ENCODE measurements around the gene SLX4IP. TPM values are rescaled to one million over a fixed set of nuclear protein-coding genes. Genes with fewer than 3 reads are reported as not detected.

Gene SLX4IP
- total RNA-seq, 2 donors from 2014 or later = 1.8 to 3.3 TPM

DNA sequence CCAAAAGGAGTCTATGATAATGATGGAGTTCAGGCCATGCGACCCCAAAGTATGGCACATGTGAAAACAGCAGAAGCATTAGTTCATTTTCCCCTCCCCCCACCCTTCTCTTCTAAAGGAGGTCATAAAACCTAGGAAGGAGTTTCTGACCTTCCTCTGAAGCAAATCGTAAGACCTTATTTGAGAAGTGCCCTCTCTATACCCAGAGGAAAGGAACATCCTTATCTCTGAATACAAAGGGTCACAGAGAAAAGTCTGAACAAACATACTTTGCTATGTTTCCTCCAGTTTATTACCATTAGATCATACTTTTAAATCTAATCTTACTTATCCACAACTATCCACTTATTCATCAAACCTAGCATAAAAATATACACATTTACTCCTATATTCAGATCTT lies 48.6 kb downstream of the SLX4IP start:
- intact Hi-C loops (cut with DNase I) = no loop called here

DNA sequence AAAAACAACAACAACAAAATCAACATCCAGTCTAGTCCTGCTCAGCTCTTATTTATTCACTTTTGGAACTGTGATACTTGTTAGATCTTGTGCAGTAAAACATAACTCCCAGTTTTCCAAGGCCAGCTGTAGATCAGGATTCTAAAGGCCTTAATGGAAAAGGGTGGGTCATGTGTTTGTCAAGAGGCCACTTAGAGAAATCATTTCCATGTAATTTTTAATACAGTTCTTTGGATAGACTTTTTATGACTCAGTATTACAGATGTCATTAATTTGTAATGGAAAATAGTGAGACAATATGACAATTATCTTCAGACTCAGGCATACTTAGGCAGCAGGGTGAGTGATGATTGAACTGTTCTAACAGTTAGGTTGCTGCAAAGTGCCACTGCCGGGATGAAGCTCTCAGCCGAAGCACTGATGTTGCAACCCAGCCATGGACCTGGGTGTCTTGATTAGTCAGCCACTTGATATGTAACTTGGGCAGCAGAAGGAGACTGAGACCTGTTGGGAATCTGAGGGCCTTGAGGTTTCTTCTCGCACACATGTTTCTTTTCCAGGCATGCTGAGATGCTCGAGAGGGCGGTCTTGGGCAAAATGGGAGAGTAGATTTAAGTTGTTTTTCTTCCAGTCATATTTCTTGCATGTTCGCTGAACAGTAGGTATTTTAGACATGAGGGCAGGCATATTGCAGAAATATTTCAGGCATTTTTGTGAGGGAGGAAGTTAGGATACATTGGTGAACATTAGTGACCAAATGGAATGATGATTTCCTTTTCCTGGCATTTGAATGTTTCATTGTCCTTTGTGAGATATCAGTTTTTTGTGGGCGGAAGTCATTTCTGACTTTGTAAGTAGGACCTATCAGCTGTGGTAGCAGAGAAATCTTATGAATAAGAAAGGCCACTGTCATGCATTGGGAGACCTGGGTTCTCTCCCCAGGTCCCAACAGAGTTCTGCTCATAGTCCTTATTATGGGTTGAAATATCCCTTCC lies 52.3 kb downstream of the SLX4IP start:
- no peak for DNase-seq (ENCODE audit: low spot score)
- intact Hi-C loops (cut with DNase I) = no loop called here

More for the DNA sequence above, 48.6 kb downstream of the SLX4IP start:
- DNase-seq (ENCODE audit: low spot score) = no peak

DNA sequence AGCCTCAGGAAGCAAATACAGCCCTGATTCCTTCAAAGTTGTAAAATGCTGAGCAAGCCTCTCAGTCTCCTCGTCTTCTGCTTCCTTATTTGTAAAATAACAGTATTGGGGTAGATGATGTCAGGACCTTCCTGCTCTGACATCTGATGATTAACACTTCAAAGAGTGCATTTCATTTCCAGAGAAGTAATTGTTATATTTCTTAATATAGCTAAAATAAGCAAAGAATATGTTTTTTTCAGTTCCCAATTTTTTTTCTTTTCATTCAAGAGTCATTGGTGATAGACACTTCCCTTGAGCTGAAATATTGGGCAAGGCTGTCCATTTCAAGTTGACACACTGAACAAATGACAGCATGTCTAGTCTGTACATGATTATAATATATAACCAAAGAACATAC lies 53.4 kb downstream of the SLX4IP start:
- DNase-seq (ENCODE audit: low spot score) = no peak
- intact Hi-C loops (cut with DNase I) = no loop called here

DNA sequence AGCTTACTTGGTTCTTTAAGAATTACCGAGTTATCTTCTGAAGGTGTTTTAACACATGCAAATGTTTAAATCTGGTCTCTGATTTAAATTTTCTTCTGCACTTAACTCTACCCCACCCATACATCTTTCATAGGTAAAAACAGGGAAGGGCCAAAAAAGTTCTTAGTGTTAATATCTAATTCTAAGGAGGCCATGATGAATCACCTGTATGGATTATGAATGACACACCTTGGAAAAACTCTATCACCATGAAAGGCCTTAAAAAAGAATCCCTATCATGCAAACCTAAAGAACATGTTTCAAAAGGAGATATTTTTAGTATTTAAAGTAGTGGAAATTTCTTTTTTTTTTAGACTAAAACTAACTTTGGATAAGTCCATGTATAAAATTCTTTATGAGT lies 54.7 kb downstream of the SLX4IP start:
- intact Hi-C loops (cut with DNase I) = no loop called here
- no peak for DNase-seq (ENCODE audit: low spot score)

DNA sequence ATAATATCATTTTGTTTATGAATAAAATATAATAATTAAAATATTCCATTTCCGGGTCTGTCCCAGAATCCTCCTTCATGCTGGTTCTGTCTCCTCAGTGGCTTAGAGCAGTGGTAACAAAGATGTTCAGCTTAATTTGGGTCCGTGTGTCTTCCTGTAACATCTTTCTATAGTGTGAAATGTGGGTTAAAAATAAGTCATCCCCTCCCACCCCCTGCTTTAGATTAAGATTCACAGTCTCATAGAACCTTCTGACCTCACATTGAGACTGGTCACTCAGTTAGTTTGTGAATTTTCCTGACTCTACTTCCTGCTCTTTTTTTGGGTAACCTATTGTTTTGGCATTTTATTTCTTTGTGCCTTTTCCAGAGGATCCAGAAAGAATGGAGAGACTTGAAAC lies 55.2 kb downstream of the SLX4IP start:
- no peak for DNase-seq (ENCODE audit: low spot score)
- intact Hi-C loops (cut with DNase I) = no loop called here

DNA sequence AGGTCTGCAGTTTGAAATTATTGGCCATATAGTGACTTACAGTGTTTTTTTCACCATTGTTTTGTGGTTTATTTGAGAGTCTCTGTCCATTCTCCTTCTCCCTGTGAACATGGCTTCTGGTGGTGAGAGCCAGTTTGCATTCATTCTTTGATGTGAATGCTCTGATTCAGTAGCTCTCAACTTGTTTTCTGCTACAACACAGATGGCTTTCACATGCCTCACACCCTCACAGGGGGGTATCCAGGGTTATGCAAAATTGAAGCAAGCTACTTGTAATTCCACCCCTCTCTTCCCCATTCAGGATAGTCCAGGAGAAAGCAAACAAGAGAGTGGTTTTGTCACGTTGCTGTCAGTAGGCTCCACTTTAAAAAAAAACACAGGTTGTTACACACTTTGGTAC lies 55.6 kb downstream of the SLX4IP start:
- no peak for DNase-seq (ENCODE audit: low spot score)
- intact Hi-C loops (cut with DNase I) = no loop called here

DNA sequence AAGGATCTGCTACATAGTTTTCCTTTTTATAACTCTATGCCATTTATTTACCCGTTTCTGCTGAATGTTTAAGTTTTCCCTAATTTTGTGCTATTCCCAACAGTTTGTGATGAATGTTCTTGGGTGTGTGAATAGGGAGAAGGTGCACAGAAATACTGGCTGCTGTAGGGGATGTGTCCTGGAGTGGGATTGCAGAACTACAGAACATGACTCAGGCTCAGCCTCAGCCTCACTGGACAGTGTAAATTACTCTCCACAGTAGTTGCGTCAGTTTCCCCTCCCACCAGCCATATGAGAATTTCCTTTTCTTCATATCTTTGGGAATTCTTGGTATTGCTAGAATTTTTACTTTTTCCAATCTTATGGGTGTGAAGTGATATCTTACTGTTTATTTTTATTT lies 57.0 kb downstream of the SLX4IP start:
- no peak for DNase-seq (ENCODE audit: low spot score)
- intact Hi-C loops (cut with DNase I) = no loop called here

DNA sequence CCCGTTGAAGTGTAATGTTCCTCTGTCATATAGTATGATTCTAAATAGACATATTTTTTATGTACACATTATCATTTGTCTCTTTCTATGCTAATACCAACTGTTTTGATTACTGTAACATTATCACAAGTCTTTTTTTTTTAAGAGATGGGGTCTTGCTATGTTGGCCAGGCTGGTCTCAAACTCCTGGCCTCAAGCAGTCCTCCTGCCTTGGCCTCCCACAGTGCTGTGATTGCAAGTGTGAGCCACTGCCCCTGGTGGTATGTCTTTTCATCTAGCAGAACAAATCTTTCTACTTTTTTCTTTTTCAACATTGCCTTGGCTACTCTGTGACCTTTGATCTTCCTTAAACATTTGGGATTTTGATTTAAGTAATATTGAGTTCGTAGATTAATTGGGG lies 57.7 kb downstream of the SLX4IP start:
- intact Hi-C loops (cut with DNase I) = no loop called here
- DNase-seq (ENCODE audit: low spot score) = no peak

DNA sequence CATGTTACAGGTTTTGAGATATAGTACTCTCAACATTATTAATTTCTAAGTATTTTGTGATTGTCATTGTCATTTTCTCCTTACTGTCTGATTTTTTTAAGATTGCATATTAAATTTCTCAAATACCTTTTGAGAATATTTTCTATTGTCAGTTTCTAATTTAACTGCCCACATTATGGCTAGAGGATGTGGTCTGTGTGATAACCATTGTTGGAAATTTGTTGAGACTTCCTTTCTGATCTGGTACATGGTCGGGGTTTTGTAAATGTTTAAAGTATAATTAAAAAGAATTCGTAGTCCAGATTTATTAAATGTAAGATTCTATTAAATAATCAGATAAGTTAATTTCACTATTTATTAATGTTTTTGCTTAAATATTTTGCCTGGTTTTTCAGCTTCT lies 60.1 kb downstream of the SLX4IP start:
- no peak for DNase-seq (ENCODE audit: low spot score)
- intact Hi-C loops (cut with DNase I) = no loop called here

DNA sequence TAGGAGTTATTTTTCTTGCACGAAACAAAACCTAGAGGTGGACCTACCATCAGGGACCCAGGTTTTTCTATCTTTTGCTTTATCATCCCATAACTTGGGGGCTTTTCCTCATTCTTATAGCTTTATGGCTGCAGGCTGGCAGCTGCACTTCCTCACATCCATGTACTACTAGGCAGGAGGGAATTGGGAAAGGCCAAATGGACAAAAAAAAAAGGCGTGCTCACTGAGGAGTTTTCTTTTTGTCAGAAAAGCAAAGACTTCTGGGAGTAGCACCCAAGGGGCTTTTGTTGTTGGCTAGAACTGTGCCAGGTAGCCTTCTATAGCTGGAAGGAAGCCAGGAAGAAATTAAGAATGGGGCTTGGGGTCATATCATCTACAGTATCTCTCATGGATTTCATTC lies 61.4 kb downstream of the SLX4IP start:
- no peak for DNase-seq (ENCODE audit: low spot score)
- intact Hi-C loops (cut with DNase I) = no loop called here

DNA sequence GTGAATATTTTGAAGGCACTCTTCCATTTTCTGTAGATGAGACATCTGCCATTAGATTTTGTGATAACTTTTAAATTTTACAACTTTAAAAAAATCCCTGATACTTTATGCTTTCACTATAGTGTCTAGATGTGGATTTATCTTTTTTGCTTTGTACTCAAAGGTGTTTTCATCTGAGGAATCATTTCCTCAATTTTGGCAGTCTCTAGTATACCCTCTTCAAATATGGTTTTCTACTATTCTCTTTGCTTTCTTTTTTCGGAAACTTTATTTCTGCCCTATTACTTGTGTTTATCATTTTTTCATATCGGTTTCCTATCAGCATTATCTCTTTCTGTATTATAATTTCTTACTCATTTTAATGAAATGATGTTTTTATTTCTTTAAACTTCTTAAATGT lies 62.2 kb downstream of the SLX4IP start:
- DNase-seq (ENCODE audit: low spot score) = no peak
- intact Hi-C loops (cut with DNase I) = no loop called here

DNA sequence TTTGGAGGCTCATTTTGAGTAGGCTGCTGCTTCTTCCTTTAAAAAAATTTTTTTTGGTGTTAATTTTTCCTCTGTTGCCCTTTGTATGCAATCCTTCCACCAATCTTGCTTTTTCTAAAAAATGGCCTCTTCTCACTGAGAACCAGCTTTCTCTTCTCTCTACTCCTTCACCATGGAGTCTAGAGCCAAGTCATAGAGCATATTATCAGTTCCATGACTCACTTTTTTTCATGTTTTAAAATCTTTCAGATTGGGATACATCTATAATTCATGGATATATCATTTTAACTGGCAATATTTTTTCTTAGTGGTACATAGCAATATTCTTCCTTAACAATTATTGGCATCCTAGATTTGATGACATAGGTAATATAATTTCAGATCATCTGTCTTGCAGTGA lies 62.7 kb downstream of the SLX4IP start:
- DNase-seq (ENCODE audit: low spot score) = no peak
- intact Hi-C loops (cut with DNase I) = no loop called here

DNA sequence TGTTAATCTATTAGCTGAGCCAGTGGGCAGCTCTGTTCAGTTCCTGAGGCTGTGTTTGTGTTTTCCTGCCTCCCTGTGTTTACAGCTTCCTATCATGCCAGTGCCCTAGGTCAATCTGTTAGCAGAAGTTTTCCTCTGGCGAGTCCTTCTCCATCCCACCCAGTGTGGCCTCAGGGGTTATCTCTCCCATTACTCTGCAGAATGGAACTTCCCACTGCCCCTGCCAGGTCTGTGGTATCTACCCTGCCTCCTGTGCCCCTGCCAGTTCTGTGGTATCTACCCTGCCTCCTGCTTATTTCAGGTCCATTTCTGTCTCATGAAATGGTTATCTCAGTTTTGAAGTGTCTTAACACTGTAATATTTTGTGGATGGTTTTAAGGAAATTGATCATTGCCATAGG lies 63.1 kb downstream of the SLX4IP start:
- intact Hi-C loops (cut with DNase I) = no loop called here
- DNase-seq (ENCODE audit: low spot score) = no peak

DNA sequence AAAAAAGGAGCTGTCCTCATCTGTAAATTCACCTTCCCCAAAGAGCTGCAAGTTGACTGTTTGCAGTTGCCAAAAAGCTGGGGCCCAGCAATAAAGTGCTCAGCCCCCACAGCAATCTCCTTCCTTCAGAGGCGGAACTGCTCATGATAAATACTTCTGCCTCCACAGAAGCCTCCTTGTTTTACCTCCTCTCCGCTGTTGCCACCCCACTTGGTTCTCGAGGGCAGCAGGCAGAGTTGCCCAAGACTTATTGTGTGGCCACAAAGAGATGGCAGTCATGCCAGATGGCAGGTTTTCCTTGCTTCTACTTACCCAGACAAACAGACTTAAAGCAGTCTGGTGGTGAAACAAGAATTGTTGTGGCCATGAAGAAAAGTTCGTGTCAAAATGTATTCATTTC lies 66.3 kb downstream of the SLX4IP start:
- intact Hi-C loops (cut with DNase I) = no loop called here
- no peak for DNase-seq (ENCODE audit: low spot score)

DNA sequence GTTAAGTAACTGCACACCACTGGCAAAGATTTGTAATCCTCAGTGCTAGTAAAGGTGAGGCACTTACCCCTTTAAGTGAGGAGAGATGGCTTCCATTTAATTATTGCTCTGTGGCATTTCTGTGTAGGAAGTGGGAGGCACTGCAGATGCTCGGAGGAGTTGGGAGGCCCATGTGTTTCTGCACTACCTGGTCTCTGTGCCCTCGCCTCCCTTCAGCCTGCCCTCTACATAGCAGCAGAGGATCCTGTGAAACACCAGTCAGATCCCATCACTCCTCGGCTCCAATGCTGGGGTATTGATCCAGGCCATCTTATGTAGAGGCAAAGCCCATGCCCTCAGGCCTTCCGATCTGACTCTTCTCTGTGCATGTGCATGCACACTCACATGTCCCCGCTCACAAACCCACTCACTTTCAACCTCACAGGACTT lies 67.0 kb downstream of the SLX4IP start:
- DNase-seq (ENCODE audit: low spot score) = no peak
- intact Hi-C loops (cut with DNase I) = no loop called here

DNA sequence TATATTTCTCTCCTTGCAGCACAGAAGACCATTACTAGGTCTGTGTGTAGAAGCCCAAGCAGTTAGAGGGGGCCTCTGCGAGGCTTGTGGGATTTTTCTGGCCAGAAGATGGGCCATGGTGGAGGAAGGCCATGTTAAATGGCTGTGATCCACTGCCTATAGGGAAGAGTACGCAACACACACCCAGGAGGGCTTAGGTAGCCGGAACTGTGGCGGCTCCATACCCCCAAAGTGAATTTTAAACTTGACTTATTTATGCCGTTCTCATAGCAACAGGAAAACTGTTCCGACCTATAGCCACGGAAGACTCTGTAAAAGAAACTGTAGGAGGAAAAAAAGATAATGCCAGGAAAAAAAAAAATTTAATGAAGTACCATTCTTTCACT lies 69.5 kb downstream of the SLX4IP start:
- no peak for DNase-seq (ENCODE audit: low spot score)
- intact Hi-C loops (cut with DNase I) = no loop called here

DNA sequence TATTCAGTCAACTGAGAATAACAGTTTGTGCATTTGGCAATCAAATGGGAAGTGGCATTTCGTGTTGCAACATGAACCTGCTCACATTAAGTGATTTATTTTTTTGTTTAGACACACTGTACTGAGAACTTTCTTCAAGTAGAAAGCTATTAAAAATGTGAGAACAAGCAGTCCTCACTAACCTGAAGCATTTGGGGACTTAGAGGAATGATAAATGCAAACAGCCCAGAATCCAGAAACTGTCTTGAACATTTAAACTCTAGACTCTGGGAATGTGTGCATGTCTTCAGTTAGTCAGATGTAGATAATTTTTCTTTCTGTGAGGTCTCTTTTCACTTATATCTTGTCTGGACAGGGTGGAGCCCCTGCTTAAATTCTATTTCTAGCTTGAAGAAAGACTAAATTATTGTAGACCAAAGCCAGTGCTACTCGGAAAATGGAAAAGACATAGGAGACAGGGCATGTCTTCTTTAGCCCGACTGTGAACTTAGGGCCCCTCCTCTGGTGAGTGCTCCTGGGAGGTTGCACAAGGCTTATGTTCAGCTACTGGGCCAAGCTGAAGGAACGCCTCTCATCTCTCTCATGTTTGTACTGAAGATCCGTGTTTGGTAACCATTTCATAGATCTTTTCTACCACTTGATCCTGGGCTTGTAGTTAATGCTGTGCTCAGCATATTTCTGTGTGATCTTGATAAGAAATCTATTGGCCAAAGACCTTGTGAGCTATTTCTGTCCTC lies 70.1 kb downstream of the SLX4IP start:
- DNase-seq (ENCODE audit: low spot score) = no peak
- intact Hi-C loops (cut with DNase I) = no loop called here

DNA sequence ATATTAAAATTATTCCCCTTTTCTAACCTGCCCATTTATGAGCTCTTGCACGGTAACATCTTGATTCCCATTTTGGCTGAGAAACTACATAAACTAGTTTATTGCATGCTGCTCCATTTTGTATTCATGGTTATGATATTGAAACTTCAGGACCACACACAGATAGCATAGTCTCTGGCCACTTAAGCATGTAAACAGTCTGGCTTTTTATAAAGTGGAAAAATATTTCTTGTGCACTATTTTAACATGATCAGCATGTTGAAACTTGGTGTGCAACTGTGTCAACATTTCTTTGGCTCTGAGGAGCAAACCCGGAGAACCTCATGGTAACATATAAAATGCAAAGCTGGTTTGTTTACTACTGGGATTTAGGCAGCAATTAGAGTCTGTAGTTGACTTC lies 70.7 kb downstream of the SLX4IP start:
- intact Hi-C loops (cut with DNase I) = no loop called here
- no peak for DNase-seq (ENCODE audit: low spot score)

DNA sequence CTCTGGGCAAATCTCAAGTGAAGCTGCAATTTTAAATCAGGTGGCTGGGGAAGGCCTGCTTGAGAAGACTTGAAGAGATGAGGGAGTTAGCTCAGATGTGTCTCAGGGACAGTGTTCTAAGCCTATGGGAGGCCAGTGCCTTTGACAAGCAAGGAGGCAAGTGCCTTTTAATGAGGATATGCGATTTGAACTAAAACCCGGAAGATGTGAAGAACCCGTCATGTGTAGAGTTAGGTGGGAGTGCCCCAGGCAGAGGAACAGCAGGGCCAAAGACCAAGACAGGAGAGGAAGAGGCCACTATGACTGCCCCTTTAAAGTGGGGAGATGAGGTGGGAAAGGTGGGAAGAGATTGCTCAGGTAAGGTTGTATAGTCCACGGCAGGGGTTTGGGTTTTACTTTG lies 71.9 kb downstream of the SLX4IP start:
- DNase-seq (ENCODE audit: low spot score) = no peak
- intact Hi-C loops (cut with DNase I) = no loop called here

DNA sequence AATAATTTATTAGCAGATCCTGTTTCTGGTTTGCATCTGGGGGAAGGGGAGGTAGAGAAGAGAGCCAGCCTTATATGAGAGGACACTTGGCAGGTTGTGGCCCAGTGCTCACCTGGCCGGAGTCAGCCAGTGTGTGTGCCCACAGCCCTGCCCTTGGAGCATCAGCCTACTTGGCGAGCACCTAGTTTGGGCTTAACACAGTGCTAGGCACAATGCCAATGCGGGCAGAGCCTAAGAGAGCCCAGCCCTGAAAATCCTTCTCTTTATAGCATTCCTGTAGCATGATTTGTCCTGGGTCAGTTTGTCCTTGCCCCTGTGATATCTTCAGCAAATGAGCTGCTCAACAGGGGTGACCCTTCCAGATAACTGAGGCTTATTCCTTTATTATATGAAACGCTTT lies 73.0 kb downstream of the SLX4IP start:
- no peak for DNase-seq (ENCODE audit: low spot score)
- intact Hi-C loops (cut with DNase I) = no loop called here

Data from posterior vena cava (tissue), 2 donors.